ENCODE measurements around the gene SLC4A9. TPM values are rescaled to one million over a fixed set of nuclear protein-coding genes. Genes with fewer than 3 reads are reported as not detected.
A peak's percentile ranks its signal among the peaks of the same experiment; 100 is the strongest.

The SLC4A9 gene
- polyA plus RNA-seq, 3 donors, result 0.28 TPM; not detected in 2

- intact Hi-C loops (cut with micrococcal nuclease), result loop anchor here (2.0 to 5.0 kb wide), 2 partner anchors 16 to 33 kb away; no protein-coding TSS in a partner anchor
- peak in 2 of 3 donors; percentile 63 to 66 for DNase-seq
- Histone ChIP-seq H3K4me2 (replicated peaks; ENCODE audit: extremely low read depth, low read length, poor library complexity, severe bottlenecking) (peak overlapping the region; percentile 66), H3K4me3 (replicated peaks in 1 of 3; ENCODE audit: low read depth in 2 of 3, low read length in 3 of 3) (peak overlapping the region in 1 of 3 experiments; percentile 99), H4K20me1 (ENCODE audit: insufficient read depth, low read length) (peaks cover 66% of the 10 kb centered on the region), H3K79me2 (ENCODE audit: insufficient read depth, low read length) (peaks cover 36% of the 10 kb centered on the region), H3K4me1 (ENCODE audit: control insufficient read depth in 1 of 2, insufficient read depth in 2 of 2, low read length in 2 of 2) (peaks cover 74 to 75% of the 10 kb centered on the region in 2 donors), H3K27me3 (ENCODE audit: control insufficient read depth in 2 of 2, insufficient read depth in 2 of 2, low read length in 2 of 2) (no peaks in the 10 kb centered on the region), H3K27ac (ENCODE audit: low read depth in 1 of 2, low read length in 2 of 2) (no peak overlapping the region), H3K9me3 (replicated peaks in 1 of 2; ENCODE audit: control insufficient read depth in 1 of 2, insufficient read depth in 1 of 2, low read length in 2 of 2) (no peaks in the 10 kb centered on the region), H3K36me3 (replicated peaks in 1 of 2; ENCODE audit: control insufficient read depth in 1 of 2, insufficient read depth in 2 of 2, low read length in 2 of 2) (peaks cover 0 to 30% of the 10 kb centered on the region in 2 donors), H2AFZ (ENCODE audit: insufficient read depth, low read depth, low read length, poor library complexity, severe bottlenecking) (no peak overlapping the region), H3K9ac (ENCODE audit: insufficient read depth, low read length, poor library complexity, severe bottlenecking) (no peak overlapping the region)
- Mint-ChIP-seq H3K36me3 (peaks cover 76 to 90% of the 10 kb centered on the region in 2 donors), H3K27ac (peak overlapping the region in 6 of 7 donors; percentile 3 to 98 (median 80)), H3K9me3 (peaks cover 0 to 5% (median 0%) of the 10 kb centered on the region in 7 donors), H3K4me3 (peak overlapping the region; percentile 71 to 100), H3K4me1 (peaks cover 83% of the 10 kb centered on the region), H3K27me3 (ENCODE audit: low read depth in 3 of 3) (peaks cover 0 to 9% (median 2%) of the 10 kb centered on the region in 3 donors)
- TF ChIP-seq CTCF (IDR thresholded peaks at IDR 0.05), result no peak
Observed at GRCh38 chr5:140340605-140341121, 19.3 kb upstream of the SLC4A9 start.

DNA sequence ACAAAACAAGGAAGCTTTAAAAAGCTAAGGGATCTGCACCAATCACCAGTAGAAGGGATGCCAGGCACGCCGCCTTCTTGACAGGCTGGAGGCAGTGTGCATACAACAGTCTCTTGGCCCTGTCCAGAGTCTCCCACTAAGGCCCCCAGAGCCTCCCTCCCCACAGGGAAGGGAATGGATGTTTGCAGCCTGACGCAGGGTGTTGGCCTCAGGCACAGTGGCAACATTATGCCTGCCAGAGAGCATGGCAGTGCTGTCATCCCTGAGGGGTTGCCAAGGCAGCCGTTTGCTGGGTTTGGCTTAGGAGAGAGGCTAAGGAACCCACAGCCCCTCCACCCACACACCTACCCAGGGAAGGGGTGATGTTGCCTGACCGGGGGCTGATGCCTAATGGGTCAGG is 18.4 kb upstream of the SLC4A9 start:
- Mint-ChIP-seq H3K27me3 (ENCODE audit: low read depth in 3 of 3) (peaks cover 0 to 10% (median 2%) of the 10 kb centered on the region in 3 donors), H3K36me3 (peaks cover 67 to 83% of the 10 kb centered on the region in 2 donors), H3K9me3 (peaks cover 0 to 9% (median 2%) of the 10 kb centered on the region in 7 donors), H3K27ac (peak overlapping the region; percentile 91 to 98 (median 95)), H3K4me1 (peaks cover 74% of the 10 kb centered on the region), H3K4me3 (peak overlapping the region; percentile 32 to 100)
- peaks cover 77 to 79% of the 10 kb centered on the region in 2 donors for H3K4me1 ChIP-seq (ENCODE audit: control insufficient read depth in 1 of 2, insufficient read depth in 2 of 2, low read length in 2 of 2)
- DNase-seq, result no peak
- intact Hi-C loops (cut with micrococcal nuclease), result loop anchor here (2.0 to 5.0 kb wide), 2 partner anchors 17 to 34 kb away; no protein-coding TSS in a partner anchor
- H3K4me3 ChIP-seq (replicated peaks in 1 of 3; ENCODE audit: low read depth in 2 of 3, low read length in 3 of 3), result peak overlapping the region in 1 of 3 experiments; percentile 99
- no peak overlapping the region for H3K9ac ChIP-seq (ENCODE audit: insufficient read depth, low read length, poor library complexity, severe bottlenecking)
- no peak for TF ChIP-seq CTCF (IDR thresholded peaks at IDR 0.05)
- no peaks in the 10 kb centered on the region for H3K9me3 ChIP-seq (replicated peaks in 1 of 2; ENCODE audit: control insufficient read depth in 1 of 2, insufficient read depth in 1 of 2, low read length in 2 of 2)
- no peaks in the 10 kb centered on the region for H3K27me3 ChIP-seq (ENCODE audit: control insufficient read depth in 2 of 2, insufficient read depth in 2 of 2, low read length in 2 of 2)
- H4K20me1 ChIP-seq (ENCODE audit: insufficient read depth, low read length), result peaks cover 70% of the 10 kb centered on the region
- peak overlapping the region; percentile 66 for H3K4me2 ChIP-seq (replicated peaks; ENCODE audit: extremely low read depth, low read length, poor library complexity, severe bottlenecking)
- no CpG with 5 or more reads among the region's 5 CpGs for WGBS (ENCODE audit: insufficient coverage)
- H3K27ac ChIP-seq (ENCODE audit: low read depth in 1 of 2, low read length in 2 of 2), result peak overlapping the region; percentile 63 to 82
- H2AFZ ChIP-seq (ENCODE audit: insufficient read depth, low read depth, low read length, poor library complexity, severe bottlenecking), result no peak overlapping the region
- peaks cover 37% of the 10 kb centered on the region for H3K79me2 ChIP-seq (ENCODE audit: insufficient read depth, low read length)
- H3K36me3 ChIP-seq (replicated peaks in 1 of 2; ENCODE audit: control insufficient read depth in 1 of 2, insufficient read depth in 2 of 2, low read length in 2 of 2), result peaks cover 0 to 20% of the 10 kb centered on the region in 2 donors

Measured in CD14-positive monocyte (primary cell).